ENCODE measurements around the gene MGAT3.

MGAT3 gene

GRCh38 chr22:39534591-39535356, 78.0 kb downstream of the MGAT3 start:
- DNase-seq = peak; percentile 86

GRCh38 chr22:39535357-39535725, 78.5 kb downstream of the MGAT3 start:
- DNase-seq = no peak

- DNase-seq = no peak
Measured at GRCh38 chr22:39535831-39536449, 79.1 kb downstream of the MGAT3 start.

GRCh38 chr22:39536711-39537110, 79.9 kb downstream of the MGAT3 start:
- no peak for DNase-seq

GRCh38 chr22:39537975-39538374, 81.2 kb downstream of the MGAT3 start:
- DNase-seq = no peak

All from CD4-positive, alpha-beta T cell treated with Interleukin-17A for 4 hours (primary cell).